GM23338 (cell line): ENCODE measurements around the gene DOP1B.

Source experiments
- CREB1 ChIP-seq: fragments of 250-450 bp; sonication (Bioruptor Pico); IDR thresholded peaks from 2 replicates; pipeline ENCODE4 v1.5.0; 2020; ENCODE audit warnings: low read depth, mild to moderate bottlenecking, moderate library complexity
- EZH2 ChIP-seq: fragments of 200-600 bp; sonication (generic); IDR thresholded peaks from one replicate; pipeline ENCODE4 v1.8.0; 2017; ENCODE audit warnings: antibody characterized with exemption, mild to moderate bottlenecking, low read depth; ENCODE audit not compliant: unreplicated experiment
- EZH2phosphoT487 ChIP-seq: fragments of 200-600 bp; sonication (generic); IDR thresholded peaks from one replicate; pipeline ENCODE4 v1.8.1; 2018; ENCODE audit warnings: antibody characterized with exemption; ENCODE audit not compliant: unreplicated experiment
- POLR2AphosphoS5 ChIP-seq: IDR thresholded peaks from 2 replicates; pipeline ENCODE4 v1.6.1; 2016; ENCODE audit warnings: antibody characterized with exemption, low read depth
- TF ChIP-seq, protein P1 (sequence below): IDR thresholded peaks from one replicate; pipeline ENCODE4 v1.6.1; 2018; ENCODE audit warnings: antibody characterized with exemption; ENCODE audit not compliant: unreplicated experiment
- TF ChIP-seq, protein P2 (sequence below), 2 experiments: fragments of 200-600 bp in 1 of 2; sonication (generic) in 1 of 2; conservative IDR thresholded peaks; 2 replicates each; pipeline versions ENCODE4 v1.5.1 to v1.6.1; 2016 to 2017; ENCODE audit warnings: antibody characterized with exemption in 2 of 2, low read depth in 2 of 2, mild to moderate bottlenecking in 2 of 2, moderate library complexity in 1 of 2
- TF ChIP-seq, protein P3 (sequence below): IDR thresholded peaks from 2 replicates; pipeline ENCODE4 v1.6.1; 2016; ENCODE audit warnings: antibody characterized with exemption

GRCh38 chr21:36204980-36205379 lies 48.4 kb downstream of the DOP1B start:
- TF ChIP-seq, protein P1, sequence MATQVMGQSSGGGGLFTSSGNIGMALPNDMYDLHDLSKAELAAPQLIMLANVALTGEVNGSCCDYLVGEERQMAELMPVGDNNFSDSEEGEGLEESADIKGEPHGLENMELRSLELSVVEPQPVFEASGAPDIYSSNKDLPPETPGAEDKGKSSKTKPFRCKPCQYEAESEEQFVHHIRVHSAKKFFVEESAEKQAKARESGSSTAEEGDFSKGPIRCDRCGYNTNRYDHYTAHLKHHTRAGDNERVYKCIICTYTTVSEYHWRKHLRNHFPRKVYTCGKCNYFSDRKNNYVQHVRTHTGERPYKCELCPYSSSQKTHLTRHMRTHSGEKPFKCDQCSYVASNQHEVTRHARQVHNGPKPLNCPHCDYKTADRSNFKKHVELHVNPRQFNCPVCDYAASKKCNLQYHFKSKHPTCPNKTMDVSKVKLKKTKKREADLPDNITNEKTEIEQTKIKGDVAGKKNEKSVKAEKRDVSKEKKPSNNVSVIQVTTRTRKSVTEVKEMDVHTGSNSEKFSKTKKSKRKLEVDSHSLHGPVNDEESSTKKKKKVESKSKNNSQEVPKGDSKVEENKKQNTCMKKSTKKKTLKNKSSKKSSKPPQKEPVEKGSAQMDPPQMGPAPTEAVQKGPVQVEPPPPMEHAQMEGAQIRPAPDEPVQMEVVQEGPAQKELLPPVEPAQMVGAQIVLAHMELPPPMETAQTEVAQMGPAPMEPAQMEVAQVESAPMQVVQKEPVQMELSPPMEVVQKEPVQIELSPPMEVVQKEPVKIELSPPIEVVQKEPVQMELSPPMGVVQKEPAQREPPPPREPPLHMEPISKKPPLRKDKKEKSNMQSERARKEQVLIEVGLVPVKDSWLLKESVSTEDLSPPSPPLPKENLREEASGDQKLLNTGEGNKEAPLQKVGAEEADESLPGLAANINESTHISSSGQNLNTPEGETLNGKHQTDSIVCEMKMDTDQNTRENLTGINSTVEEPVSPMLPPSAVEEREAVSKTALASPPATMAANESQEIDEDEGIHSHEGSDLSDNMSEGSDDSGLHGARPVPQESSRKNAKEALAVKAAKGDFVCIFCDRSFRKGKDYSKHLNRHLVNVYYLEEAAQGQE = no peak
- TF ChIP-seq, protein P2, sequence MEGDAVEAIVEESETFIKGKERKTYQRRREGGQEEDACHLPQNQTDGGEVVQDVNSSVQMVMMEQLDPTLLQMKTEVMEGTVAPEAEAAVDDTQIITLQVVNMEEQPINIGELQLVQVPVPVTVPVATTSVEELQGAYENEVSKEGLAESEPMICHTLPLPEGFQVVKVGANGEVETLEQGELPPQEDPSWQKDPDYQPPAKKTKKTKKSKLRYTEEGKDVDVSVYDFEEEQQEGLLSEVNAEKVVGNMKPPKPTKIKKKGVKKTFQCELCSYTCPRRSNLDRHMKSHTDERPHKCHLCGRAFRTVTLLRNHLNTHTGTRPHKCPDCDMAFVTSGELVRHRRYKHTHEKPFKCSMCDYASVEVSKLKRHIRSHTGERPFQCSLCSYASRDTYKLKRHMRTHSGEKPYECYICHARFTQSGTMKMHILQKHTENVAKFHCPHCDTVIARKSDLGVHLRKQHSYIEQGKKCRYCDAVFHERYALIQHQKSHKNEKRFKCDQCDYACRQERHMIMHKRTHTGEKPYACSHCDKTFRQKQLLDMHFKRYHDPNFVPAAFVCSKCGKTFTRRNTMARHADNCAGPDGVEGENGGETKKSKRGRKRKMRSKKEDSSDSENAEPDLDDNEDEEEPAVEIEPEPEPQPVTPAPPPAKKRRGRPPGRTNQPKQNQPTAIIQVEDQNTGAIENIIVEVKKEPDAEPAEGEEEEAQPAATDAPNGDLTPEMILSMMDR (conservative IDR thresholded peaks at IDR 0.05; ENCODE audit: low read depth in 2 of 2) = no peak
- TF ChIP-seq EZH2phosphoT487 (no peak), CREB1 (CRISPR knock-in tag) (no peak), EZH2 (no peak), POLR2AphosphoS5 (no peak)
- TF ChIP-seq, protein P3, sequence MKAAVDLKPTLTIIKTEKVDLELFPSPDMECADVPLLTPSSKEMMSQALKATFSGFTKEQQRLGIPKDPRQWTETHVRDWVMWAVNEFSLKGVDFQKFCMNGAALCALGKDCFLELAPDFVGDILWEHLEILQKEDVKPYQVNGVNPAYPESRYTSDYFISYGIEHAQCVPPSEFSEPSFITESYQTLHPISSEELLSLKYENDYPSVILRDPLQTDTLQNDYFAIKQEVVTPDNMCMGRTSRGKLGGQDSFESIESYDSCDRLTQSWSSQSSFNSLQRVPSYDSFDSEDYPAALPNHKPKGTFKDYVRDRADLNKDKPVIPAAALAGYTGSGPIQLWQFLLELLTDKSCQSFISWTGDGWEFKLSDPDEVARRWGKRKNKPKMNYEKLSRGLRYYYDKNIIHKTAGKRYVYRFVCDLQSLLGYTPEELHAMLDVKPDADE = no peak
